GM19099 (cell line): ENCODE data around the gene PKLR.
A peak's percentile ranks its signal among the peaks of the same experiment; 100 is the strongest.

Experiments used
- POLR2A ChIP-seq: IDR thresholded peaks from 3 replicates; pipeline ENCODE4 v1.6.1; 2011; ENCODE audit warnings: low read depth; ENCODE audit not compliant: insufficient read length; ENCODE audit errors: extremely low read depth

PKLR gene

DNA sequence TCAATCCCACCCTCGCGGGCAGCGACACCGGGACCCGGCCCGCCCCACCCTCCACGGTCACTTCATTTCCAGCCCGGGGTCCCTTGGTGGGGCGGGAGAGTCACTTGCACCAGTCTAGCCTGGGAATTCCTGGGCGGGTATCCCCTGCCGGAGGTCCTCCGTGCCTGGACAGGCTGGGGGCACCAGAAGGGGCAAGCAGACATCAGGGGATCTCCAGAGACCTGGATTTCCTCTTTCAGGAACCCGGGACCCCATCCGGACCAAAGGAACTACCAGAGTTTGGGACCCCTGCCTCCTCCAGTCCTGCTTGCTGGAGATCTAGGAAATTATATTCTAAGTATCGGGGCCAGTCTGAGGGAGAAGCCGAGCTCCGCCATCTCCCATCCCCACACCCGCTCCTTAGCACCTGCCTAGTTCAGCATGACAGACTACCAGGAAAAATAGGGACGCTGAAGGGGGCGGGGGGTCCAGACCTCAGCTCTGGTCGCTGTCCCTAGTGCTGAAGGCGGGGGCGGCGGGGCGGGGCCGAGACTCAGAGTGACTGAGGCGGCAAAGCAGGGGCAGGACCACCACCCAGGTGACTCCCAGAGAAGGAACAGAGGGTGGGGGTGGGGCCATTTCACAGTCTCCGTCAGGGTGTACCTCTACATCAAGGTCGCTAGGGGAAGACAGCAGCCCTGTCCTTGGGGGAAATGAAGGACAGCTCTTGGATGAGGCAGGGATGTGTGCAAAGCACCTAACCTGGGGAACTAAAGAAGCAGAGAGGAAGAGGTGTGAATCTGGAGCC is 23.1 kb downstream of the PKLR start:
- no peak for TF ChIP-seq POLR2A

DNA sequence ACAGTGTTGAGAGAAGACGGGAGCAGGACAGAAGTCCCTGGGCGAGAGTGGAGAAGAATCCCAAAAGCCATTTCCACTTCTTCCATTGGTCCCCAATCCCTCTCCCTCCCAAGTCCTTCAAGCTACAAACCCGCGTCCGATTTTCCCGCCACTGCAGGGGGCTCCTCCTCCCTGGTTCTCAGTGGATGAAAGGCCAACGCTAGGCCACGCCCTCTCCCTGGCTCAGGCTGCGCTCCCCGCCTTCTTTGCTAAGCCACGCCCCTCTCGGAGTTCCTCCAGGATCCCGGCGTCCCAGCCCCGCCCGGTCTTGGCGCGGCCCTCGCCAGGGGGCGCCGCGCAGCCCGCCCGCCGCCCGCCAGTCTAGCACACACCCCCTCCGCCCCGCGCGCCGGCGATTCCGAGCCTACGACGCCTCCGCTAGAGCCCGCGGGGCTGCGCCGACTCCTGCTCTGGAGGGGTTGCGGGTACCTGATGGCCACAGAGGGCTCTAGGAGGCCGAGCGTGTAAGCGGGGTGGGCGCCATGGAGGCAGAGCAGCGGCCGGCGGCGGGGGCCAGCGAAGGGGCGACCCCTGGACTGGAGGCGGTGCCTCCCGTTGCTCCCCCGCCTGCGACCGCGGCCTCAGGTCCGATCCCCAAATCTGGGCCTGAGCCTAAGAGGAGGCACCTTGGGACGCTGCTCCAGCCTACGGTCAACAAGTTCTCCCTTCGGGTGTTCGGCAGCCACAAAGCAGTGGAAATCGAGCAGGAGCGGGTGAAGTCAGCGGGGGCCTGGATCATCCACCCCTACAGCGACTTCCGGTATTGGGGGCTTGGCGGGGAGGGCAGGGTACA is 24.0 kb downstream of the PKLR start, which contains the start of gene HCN3:
Gene HCN3 (plus strand): TSS at position 394 of the 832 bp plus-strand sequence. CDS start 128 bp downstream, at position 522.
- TF ChIP-seq POLR2A, result no peak

DNA sequence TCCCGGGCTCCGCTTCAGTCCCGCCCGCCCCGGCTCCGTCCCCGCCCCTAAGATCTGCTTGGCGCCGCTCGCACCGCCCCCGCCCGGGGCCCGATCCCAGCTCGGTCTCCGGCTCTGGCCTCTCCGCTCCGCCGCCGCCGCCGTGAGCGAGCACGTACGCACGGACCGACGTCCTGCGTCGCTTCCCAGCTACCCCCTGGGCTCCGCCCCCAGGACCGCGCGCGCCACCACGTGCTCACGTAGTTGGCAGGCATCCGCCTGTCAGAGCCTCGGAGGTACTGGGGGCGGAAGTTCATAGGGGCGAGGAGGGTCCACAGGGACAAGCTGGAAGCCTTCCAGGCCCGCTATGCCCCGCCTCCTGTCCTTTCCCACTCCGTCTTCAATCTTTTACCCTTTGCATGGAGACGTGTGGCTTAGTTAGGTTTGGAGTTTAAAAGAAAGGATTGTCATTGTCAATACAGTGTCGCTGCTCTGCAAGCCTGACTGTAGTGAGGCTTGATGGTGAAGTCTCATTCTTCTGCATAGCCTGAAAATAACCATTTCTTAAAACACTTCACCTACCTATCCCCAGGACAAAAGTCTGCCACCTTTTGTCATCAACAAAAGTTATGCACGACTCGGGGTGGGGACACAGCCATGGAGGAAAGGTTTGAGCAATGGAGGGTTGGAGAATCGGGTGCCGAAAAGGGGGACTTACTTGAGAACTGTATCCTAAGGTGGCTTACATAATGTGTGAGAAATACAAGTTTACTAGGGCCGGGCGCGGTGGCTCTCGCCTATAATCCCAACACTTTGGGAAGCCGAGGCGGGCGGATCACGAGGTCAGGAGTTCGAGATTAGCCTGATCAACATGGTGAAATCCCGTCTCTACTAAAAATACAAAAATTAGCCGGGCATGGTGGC is 27.6 kb downstream of the PKLR start, which contains the start of gene CLK2:
Gene CLK2 (minus strand): TSS at position 162 of the 903 bp plus-strand sequence. CDS start 2,527 bp downstream, outside the sequence.
- peak; percentile 91 for TF ChIP-seq POLR2A

DNA sequence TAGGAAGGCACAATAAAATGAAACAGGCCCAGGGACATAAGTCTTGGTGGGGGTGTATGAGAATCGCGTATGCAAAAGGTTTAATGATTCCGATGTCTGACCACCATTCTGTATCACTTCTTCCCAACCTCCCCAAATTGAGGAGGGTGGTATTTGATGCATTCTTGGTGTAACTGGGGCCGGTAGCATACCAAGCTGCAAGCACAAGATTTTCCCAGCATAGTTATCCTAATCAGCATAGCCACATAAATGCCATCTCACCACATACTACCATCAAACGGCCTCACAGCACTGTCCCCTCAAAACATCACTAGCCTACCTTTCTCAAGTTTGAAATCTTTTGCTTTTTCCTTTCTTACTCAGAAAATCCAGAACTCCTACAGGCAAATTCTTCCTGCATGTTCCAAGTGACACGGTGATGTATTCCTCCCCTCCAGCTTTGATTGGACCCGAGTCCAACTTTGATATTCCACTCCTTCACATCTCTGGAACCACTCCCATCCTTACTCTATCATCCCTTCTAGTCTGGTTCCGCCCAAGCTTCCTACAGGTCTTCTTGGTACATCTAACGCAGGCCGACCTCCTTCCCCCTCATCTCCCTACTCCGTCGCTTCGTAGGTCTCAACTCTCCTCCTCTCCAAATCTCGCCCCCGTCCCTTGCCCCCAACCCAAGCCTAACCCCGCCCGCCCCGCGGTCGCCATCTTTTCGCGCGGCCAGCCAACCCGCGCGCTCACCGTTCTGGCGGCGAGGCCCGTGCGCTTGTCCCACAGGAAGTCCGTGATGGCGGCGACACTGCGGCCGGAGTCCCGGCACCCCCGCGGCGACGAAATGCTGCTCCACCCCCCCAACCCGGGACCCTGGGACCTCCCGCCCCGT is 28.5 kb downstream of the PKLR start:
- no peak for TF ChIP-seq POLR2A

DNA sequence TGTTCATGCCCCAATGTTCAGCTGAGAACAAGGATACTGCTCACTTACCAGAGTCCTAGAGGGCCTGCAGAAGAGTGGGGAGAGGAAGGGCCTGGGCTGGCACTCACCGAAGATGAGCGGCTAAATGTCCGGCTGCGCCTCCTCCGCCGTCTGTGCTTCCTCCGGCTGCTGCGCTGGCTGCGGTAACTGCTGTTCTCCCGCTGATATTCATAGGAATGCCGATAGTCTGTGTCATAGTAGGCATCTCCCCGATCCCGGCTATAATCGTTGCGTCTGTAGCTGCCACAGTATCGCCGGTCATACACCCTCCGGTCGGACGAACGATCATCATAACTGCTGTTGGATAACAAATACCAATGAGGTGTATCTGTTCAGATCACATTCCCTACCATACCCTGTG is 31.9 kb downstream of the PKLR start:
- TF ChIP-seq POLR2A, result no peak

DNA sequence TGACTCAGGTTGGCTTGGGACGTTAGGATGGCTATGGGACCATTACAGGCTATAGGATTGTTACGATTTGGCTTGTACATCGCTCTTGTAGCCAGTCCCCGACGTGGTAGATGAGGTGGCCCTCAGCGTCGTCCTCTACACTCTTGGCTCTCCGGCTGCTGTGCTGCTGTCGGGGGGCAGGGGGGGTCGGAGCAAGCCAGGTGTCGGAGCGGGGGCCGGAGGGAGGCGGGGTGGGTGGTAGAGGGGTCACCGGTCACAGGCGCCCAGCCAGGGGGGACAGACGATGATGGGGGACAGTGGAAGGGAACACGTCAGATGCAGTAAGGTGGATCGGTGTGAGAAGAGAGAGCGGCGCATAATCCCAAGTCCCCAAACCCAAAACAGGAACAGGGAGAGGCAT is 32.6 kb downstream of the PKLR start:
- TF ChIP-seq POLR2A, result no peak

DNA sequence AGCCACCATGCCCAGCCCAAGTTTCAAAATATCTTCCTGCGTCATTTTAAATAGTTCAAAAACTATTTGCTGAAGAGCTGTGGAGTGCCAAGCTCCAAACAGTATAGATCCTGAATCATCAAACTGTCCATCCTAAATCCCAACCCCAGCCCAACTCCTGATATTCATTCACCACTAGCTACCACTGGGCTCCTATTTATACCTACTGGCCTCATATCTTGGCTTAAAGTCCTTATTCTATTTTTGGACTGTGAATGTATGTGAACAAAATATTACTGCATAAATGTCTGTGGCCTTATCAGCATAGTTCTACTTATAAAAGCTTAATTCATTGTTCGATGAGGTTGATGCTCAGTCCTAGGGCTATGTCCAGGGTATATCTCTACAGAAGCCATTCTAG is 33.9 kb downstream of the PKLR start:
- TF ChIP-seq POLR2A, result no peak

DNA sequence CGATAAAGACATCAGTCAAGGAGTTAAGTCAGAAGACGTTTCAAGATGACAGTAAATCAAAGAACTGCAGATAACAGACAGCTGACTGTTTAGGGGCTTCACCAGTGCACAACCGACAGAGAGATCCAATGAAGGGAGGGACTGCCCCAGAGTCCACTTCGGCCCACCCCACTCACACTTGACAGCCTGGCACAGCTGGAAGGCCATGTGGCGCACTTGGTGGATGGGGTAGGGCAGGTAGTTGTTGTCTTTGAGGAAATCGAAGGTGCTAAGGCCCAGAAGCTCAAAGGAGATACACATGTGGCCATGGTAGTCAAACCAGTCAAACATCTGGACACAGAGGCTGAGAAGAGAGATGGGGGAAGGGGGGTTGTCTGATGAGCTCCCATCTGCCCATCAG is 34.7 kb downstream of the PKLR start:
- TF ChIP-seq POLR2A, result no peak

DNA sequence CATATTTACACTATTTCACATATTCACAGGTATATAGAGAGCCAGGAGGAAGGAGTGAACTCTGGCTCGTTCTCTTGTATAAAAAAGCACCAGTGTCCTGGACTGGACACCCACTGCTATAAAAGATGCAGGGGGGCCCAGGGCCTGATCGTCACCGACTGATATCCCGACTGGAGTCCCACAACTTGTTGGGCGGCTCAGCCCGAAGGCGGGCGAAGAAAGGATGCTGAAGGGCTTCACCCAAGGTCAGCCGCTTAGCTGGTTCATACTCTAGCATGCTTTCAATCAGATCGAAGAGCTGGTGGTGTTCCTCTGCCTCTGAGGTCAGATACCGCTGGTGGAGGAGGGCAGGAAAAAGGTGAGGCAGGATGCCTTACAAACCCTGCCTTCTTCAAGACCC is 38.2 kb downstream of the PKLR start:
- TF ChIP-seq POLR2A, result no peak

DNA sequence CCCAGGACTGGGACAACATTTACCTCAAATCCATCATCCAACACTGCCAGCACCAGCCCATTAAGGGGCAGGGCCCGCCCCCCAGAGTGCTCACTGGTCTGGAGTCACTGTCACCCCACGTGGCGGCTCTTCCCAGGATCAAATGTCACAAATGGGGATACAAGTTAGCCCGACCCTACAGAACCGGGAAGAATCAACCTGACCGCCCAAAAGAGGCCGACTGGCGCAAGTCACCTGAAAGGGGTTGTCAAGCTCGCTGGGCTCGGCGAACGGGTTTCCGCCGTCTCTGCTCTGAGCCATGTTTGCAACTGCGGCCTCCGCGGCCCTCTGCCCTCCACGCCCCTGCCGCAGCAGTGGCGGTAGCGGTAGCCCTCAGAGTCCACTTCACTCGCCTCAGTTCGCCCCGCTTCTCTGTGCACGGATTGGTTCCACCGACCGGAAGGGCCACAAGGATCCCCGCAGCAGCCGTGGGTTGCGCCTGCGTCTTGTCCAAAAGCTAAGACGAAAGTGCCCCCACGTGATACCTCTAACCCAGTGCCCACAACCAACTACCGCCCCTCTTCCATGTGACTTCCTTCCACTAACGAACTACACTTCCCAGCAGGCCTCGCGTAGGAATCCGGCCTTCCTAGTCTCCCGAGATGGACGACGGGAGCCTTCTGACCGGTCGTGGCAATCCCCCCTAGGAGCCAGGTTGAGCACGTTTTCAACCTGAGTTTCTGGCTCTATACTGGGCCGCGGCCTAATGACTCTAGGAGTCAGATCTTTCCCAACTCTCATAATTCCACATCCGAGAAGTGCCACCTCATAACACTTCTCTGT is 39.2 kb downstream of the PKLR start, which contains the start of gene SCAMP3:
Gene SCAMP3 (minus strand): TSS at position 509 of the 822 bp plus-strand sequence. CDS start 209 bp downstream, at position 300.
- TF ChIP-seq POLR2A, result peak; percentile 87

DNA sequence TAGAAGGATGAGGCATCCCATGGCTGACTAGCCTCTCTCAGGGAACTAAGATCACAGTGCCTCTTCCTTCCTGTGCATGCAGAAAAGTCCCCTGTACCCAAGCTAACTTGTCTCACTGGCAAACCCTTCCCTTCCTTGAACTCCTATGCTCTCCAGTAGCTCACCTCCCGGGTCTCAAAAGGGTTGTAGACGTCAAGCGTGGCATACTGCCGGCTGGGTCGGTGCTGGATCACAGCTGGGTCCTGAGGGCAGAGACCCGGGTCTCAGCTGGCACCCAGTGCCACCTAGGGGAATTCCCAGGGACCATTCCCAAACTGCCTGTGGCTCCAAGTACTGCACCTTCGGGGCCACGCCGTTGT is 39.8 kb downstream of the PKLR start:
- no peak for TF ChIP-seq POLR2A

DNA sequence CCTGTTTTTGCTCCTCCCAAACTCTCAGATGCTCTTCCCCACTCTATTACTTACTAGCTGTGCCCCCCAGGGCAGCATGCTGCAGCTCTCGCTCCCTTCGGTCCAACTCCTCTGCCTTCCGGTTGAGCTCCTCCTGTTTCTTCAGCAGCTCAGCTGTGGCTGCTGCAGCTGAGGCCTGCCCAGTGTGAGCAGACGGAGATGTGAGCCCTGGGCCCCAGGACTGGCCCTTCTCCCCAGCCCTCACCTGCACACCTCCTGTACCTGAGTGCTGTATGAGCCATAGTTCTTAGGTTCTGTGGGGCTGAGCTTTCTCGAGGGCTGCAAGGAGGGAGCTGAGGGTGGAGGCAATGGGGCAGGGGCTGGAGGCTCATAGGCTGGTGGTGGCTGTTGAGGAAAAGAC is 41.0 kb downstream of the PKLR start:
- no peak for TF ChIP-seq POLR2A
